Activated naive CD8-positive, alpha-beta T cell treated with anti-CD3 and anti-CD28 coated beads, Interleukin-2, amount 50 U/mL, for 24 hours (primary cell): ENCODE results near the gene NRG2.

Experiments used
- ATAC-seq: fragments of 150-1000 bp; cut with Tn5 transposase; one replicate; pipeline ENCODE4 v1.10.0; 2021
- DNase-seq: peaks from one replicate; pipeline ENCODE4 v3.0.0; 2021
- H3K27ac Mint-ChIP-seq: one replicate; pipeline ENCODE4 v1.8.0; 2021; ENCODE audit warnings: mild to moderate bottlenecking, mixed read lengths
- H3K27me3 Mint-ChIP-seq: one replicate; pipeline ENCODE4 v1.8.0; 2021; ENCODE audit warnings: mixed read lengths
- H3K36me3 Mint-ChIP-seq: one replicate; pipeline ENCODE4 v1.8.0; 2021; ENCODE audit warnings: low read depth, mixed read lengths
- H3K4me1 Mint-ChIP-seq: one replicate; pipeline ENCODE4 v1.8.0; 2021; ENCODE audit warnings: mixed read lengths
- H3K4me3 Mint-ChIP-seq: one replicate; pipeline ENCODE4 v1.8.0; 2021; ENCODE audit warnings: mild to moderate bottlenecking, moderate library complexity, mixed read lengths
- H3K9me3 Mint-ChIP-seq: one replicate; pipeline ENCODE4 v1.8.0; 2021; ENCODE audit warnings: mixed read lengths

Gene NRG2

GRCh38 chr5:139814704-139815280, 228.3 kb downstream of the NRG2 start:
- Mint-ChIP-seq H3K4me1 (no peaks in the 10 kb centered on the region), H3K4me3 (no peak overlapping the region), H3K36me3 (no peaks in the 10 kb centered on the region), H3K9me3 (peaks cover 8% of the 10 kb centered on the region), H3K27me3 (peaks cover 18% of the 10 kb centered on the region), H3K27ac (no peak overlapping the region)
- DNase-seq (no peak), ATAC-seq (no peak)

GRCh38 chr5:139814191-139814601, 228.9 kb downstream of the NRG2 start:
- no peak for ATAC-seq
- H3K9me3 Mint-ChIP-seq, result peaks cover 8% of the 10 kb centered on the region

GRCh38 chr5:139812836-139813805, 230.0 kb downstream of the NRG2 start:
- Mint-ChIP-seq H3K9me3 (no peaks in the 10 kb centered on the region), H3K27ac (no peak overlapping the region), H3K27me3 (peaks cover 14% of the 10 kb centered on the region), H3K4me3 (no peak overlapping the region), H3K4me1 (no peaks in the 10 kb centered on the region), H3K36me3 (no peaks in the 10 kb centered on the region)
- ATAC-seq, result no peak
- DNase-seq, result no peak

More at GRCh38 chr5:139814191-139814601, 228.9 kb downstream of the NRG2 start:
- no peak overlapping the region for H3K4me3 Mint-ChIP-seq
- peaks cover 16% of the 10 kb centered on the region for H3K27me3 Mint-ChIP-seq
- H3K36me3 Mint-ChIP-seq, result no peaks in the 10 kb centered on the region
- no peak for DNase-seq
- no peak overlapping the region for H3K27ac Mint-ChIP-seq
- H3K4me1 Mint-ChIP-seq, result no peaks in the 10 kb centered on the region

- ATAC-seq, result no peak
- Mint-ChIP-seq H3K27me3 (peaks cover 17% of the 10 kb centered on the region), H3K27ac (no peak overlapping the region), H3K4me1 (no peaks in the 10 kb centered on the region), H3K4me3 (no peak overlapping the region), H3K9me3 (no peaks in the 10 kb centered on the region), H3K36me3 (no peaks in the 10 kb centered on the region)
- DNase-seq, result no peak
These were observed 230.8 kb downstream of the NRG2 start for GRCh38 chr5:139812323-139812722.

- peaks cover 15% of the 10 kb centered on the region for H3K27me3 Mint-ChIP-seq
These were observed 231.9 kb downstream of the NRG2 start for GRCh38 chr5:139811274-139811607.

GRCh38 chr5:139810341-139811273, 232.5 kb downstream of the NRG2 start:
- Mint-ChIP-seq H3K27me3 (peaks cover 17% of the 10 kb centered on the region), H3K36me3 (no peaks in the 10 kb centered on the region), H3K27ac (no peak overlapping the region), H3K4me1 (no peaks in the 10 kb centered on the region), H3K9me3 (no peaks in the 10 kb centered on the region), H3K4me3 (no peak overlapping the region)
- no peak for DNase-seq
- no peak for ATAC-seq

More at GRCh38 chr5:139811274-139811607, 231.9 kb downstream of the NRG2 start:
- no peak overlapping the region for H3K4me3 Mint-ChIP-seq
- no peaks in the 10 kb centered on the region for H3K9me3 Mint-ChIP-seq
- no peak overlapping the region for H3K27ac Mint-ChIP-seq
- no peaks in the 10 kb centered on the region for H3K4me1 Mint-ChIP-seq
- no peaks in the 10 kb centered on the region for H3K36me3 Mint-ChIP-seq
- no peak for DNase-seq
- ATAC-seq, result no peak

GRCh38 chr5:139809331-139809810, 233.7 kb downstream of the NRG2 start:
- Mint-ChIP-seq H3K27me3 (peaks cover 19% of the 10 kb centered on the region), H3K27ac (no peak overlapping the region), H3K36me3 (no peaks in the 10 kb centered on the region), H3K9me3 (no peaks in the 10 kb centered on the region), H3K4me3 (no peak overlapping the region), H3K4me1 (no peaks in the 10 kb centered on the region)
- no peak for ATAC-seq
- no peak for DNase-seq

- H3K36me3 Mint-ChIP-seq, result no peaks in the 10 kb centered on the region
- no peak overlapping the region for H3K27ac Mint-ChIP-seq
- no peak overlapping the region for H3K4me3 Mint-ChIP-seq
- peaks cover 19% of the 10 kb centered on the region for H3K27me3 Mint-ChIP-seq
- H3K4me1 Mint-ChIP-seq, result no peaks in the 10 kb centered on the region
- ATAC-seq, result peak; percentile 52
- peak; percentile 58 for DNase-seq
- H3K9me3 Mint-ChIP-seq, result no peaks in the 10 kb centered on the region
These were observed 234.4 kb downstream of the NRG2 start for GRCh38 chr5:139808481-139809330.

- no peak overlapping the region for H3K4me3 Mint-ChIP-seq
- H3K27me3 Mint-ChIP-seq, result peaks cover 19% of the 10 kb centered on the region
- H3K27ac Mint-ChIP-seq, result no peak overlapping the region
- DNase-seq (no peak), ATAC-seq (no peak)
- H3K9me3 Mint-ChIP-seq, result no peaks in the 10 kb centered on the region
- no peaks in the 10 kb centered on the region for H3K36me3 Mint-ChIP-seq
- no peaks in the 10 kb centered on the region for H3K4me1 Mint-ChIP-seq
These were observed 235.5 kb downstream of the NRG2 start for GRCh38 chr5:139807647-139808030.

- Mint-ChIP-seq H3K27me3 (peaks cover 21% of the 10 kb centered on the region), H3K4me3 (no peak overlapping the region), H3K36me3 (no peaks in the 10 kb centered on the region), H3K4me1 (no peaks in the 10 kb centered on the region), H3K27ac (no peak overlapping the region), H3K9me3 (no peaks in the 10 kb centered on the region)
- ATAC-seq (no peak), DNase-seq (no peak)
These were observed 236.1 kb downstream of the NRG2 start for GRCh38 chr5:139806726-139807646.

- Mint-ChIP-seq H3K27me3 (peaks cover 25% of the 10 kb centered on the region), H3K36me3 (no peaks in the 10 kb centered on the region), H3K27ac (no peak overlapping the region), H3K4me1 (no peaks in the 10 kb centered on the region), H3K4me3 (no peak overlapping the region), H3K9me3 (no peaks in the 10 kb centered on the region)
- ATAC-seq (no peak), DNase-seq (no peak)
These were observed 237.0 kb downstream of the NRG2 start for GRCh38 chr5:139806111-139806510.

- ATAC-seq, result no peak
- Mint-ChIP-seq H3K27ac (no peak overlapping the region), H3K27me3 (peaks cover 29% of the 10 kb centered on the region)
These were observed 237.6 kb downstream of the NRG2 start for GRCh38 chr5:139805545-139805944.

More at GRCh38 chr5:139805545-139805944, 237.6 kb downstream of the NRG2 start:
- Mint-ChIP-seq H3K4me3 (no peak overlapping the region), H3K9me3 (no peaks in the 10 kb centered on the region), H3K36me3 (no peaks in the 10 kb centered on the region), H3K4me1 (no peaks in the 10 kb centered on the region)
- DNase-seq, result no peak
